ENCODE measurements around the gene GAS2L2.

GAS2L2 gene

DNA sequence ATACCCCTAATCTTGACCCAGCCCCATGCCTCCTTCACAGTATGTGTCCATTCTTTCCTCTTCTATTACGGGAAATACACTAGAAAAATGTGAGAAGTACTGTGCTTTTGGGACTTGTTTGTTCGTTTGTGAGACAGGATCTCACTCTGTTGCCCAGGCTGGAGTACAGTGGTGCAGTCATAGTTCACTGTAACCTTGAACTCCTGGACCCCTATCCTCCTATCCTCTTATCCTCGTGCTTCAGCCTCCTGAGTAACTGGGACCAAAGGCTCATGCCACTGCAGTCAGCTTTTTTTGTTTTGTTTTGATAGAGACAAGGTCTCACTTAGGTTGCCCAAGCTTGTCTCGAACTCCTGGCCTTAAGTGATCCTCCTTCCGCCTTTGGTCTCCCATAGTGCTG is 51.5 kb downstream of the GAS2L2 start:
- DNase-seq (ENCODE audit: low read depth in 2 of 2, low spot score in 1 of 2), result no peak

DNA sequence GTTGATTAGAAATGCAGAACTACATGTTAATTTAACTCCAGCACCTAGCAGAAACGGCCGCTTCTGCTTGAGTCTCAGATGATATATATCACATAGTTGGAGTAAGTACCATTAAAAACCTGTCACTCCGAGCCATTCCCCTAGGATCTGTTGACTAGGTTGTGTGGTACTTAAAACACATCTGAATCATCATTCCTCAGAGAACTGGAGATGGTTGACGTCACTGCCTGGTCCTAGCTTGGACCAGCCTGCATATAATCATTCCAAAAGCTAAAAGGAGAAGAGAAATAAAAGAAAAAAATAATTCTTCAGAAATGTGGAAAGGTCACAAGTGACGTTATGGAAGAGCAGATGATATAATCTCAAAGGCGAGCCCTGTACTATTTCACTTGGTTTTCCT is 52.9 kb downstream of the GAS2L2 start:
- DNase-seq (ENCODE audit: low read depth in 2 of 2, low spot score in 1 of 2), result no peak

DNA sequence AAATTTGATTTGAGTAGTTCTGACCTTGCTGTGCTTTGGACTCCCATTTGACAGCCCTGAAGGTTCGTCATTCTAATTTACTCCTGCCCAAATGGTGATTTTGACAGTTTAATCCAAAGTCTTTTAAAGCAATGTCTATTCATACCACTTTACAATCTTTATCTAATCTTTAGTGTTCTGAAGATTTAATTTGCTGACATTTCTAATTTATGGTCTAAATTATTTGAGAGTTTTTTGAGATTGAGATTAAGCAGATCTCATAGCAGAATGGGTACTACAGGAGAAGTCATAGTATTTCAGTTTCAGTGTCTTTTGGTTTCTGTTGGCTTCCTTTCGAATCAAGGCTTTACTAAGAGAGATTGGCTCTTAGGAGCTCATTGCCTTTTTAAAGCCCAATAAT is 54.2 kb downstream of the GAS2L2 start:
- DNase-seq (ENCODE audit: low read depth in 2 of 2, low spot score in 1 of 2), result no peak

DNA sequence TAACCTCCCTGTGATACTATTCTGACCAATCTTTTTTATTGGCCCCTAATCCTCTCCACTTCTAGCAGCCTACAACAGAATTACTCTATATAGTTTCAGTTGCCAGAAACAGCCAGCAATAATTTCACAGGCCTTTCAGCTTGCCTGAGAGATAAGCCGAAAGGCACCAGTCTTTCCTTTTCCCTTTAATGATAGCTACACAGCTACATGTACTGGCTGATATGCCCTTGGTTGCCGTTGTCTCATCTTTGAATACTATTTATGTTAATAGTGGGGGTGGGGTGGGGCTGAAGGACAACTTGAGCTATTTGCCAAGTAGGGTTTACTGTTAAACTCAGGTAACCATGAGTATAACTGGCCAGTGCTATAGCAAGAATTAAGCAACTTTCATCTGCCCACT is 57.4 kb downstream of the GAS2L2 start:
- no peak for DNase-seq (ENCODE audit: low read depth in 2 of 2, low spot score in 1 of 2)

DNA sequence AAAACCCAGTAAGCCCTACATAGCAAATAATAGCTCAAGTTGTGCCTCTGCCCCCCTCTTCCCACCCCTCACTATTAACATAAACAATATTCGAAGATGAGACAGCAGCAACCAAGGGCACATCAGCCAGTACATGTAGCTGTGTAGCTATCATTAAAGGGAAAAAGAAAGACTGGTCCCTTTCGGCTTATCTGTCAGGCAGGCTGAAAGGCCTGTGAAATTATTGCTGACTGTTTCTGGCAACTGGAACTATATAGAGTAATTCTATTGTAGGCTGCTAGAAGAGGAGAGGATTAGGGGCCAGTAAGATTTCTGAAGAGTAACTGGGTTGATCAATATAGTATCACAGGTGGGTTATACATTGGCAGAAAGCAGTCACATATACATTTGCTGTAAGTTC is 58.1 kb downstream of the GAS2L2 start:
- DNase-seq (ENCODE audit: low read depth in 2 of 2, low spot score in 1 of 2), result no peak
